ENCODE results near the gene MYL5.

DNA sequence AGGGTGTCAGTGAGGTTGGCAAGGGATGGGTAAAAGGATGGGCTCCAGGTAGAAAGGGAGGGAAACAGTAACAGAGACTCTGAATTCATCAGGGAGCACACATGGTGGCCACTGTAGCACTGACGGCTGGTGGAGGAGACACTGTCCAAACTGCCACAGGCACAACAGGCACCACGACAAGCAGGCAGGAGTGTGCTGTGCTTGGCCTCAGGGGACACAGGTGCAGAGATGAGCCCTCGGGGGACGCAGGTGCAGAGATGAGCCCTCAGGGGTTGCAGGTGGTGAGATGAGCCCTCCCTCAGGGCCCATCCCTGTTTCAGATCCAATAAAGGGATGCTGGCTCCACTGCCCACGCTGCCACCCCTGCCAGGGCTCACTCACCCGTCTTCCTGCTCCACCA is 41.4 kb upstream of the MYL5 start:
- TF ChIP-seq, protein P1, sequence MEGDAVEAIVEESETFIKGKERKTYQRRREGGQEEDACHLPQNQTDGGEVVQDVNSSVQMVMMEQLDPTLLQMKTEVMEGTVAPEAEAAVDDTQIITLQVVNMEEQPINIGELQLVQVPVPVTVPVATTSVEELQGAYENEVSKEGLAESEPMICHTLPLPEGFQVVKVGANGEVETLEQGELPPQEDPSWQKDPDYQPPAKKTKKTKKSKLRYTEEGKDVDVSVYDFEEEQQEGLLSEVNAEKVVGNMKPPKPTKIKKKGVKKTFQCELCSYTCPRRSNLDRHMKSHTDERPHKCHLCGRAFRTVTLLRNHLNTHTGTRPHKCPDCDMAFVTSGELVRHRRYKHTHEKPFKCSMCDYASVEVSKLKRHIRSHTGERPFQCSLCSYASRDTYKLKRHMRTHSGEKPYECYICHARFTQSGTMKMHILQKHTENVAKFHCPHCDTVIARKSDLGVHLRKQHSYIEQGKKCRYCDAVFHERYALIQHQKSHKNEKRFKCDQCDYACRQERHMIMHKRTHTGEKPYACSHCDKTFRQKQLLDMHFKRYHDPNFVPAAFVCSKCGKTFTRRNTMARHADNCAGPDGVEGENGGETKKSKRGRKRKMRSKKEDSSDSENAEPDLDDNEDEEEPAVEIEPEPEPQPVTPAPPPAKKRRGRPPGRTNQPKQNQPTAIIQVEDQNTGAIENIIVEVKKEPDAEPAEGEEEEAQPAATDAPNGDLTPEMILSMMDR (IDR thresholded peaks at IDR 0.05): no peak
- TF ChIP-seq EP300 (IDR thresholded peaks at IDR 0.05) (no peak), POLR2A (IDR thresholded peaks at IDR 0.05) (no peak)

Data from gastroesophageal sphincter (tissue), 3 donors.